SK-N-SH (cell line): ENCODE data around the gene CCL22. TPM values are rescaled to one million over a fixed set of nuclear protein-coding genes. Genes with fewer than 3 reads are reported as not detected.

ENCODE experiments used
- CTCF ChIA-PET: fragments of 300-600, 350-600 bp; formaldehyde crosslinking; extraction: SDS; loops from one replicate; lab custom pipeline; 2021; lab: Yijun Ruan, JAX
- POLR2A ChIA-PET: fragments of 350-600 bp; sonication (Branson Sonifier 250); formaldehyde crosslinking; extraction: SDS; loops from one replicate; lab custom pipeline; 2020; ENCODE audit warnings: antibody characterized with exemption, inconsistent platforms; lab: Yijun Ruan, JAX
- DNase-seq: peaks from one replicate; pipeline ENCODE4 v3.0.0; 2012
- H2AFZ ChIP-seq: fragments of 200-600 bp; sonication (generic); 2 replicates; pipeline ENCODE4 v1.8.1; 2016; ENCODE audit warnings: antibody characterized with exemption, mild to moderate bottlenecking, low read depth
- H3F3A ChIP-seq: fragments of 200-600 bp; sonication (generic); replicated peaks from 2 replicates; pipeline ENCODE3; 2016; ENCODE audit warnings: antibody characterized with exemption, mild to moderate bottlenecking; ENCODE audit not compliant: insufficient read depth
- H3K27ac ChIP-seq, 2 experiments: fragments of 200-500 bp in 1 of 2; fragments of 200-600 bp in 1 of 2; sonication (Bioruptor generic) in 1 of 2; sonication (generic), shearing (Covaris generic) in 1 of 2; 2 replicates each; pipeline versions ENCODE4 v1.5.1 to v1.6.1; 2014 to 2016; ENCODE audit warnings: low read depth in 2 of 2, inconsistent platforms in 1 of 2, low read length in 1 of 2, mild to moderate bottlenecking in 1 of 2, mixed read lengths in 1 of 2
- H3K27me3 ChIP-seq: fragments of 200-600 bp; sonication (generic), shearing (Covaris generic); 2 replicates; pipeline ENCODE4 v1.6.1; 2016; ENCODE audit warnings: mixed run types; ENCODE audit not compliant: insufficient read depth
- H3K36me3 ChIP-seq, 2 experiments: fragments of 200-500 bp in 1 of 2; fragments of 200-600 bp in 1 of 2; sonication (Bioruptor generic) in 1 of 2; sonication (generic) in 1 of 2; replicated peaks in 1 of 2; 2 replicates each; pipeline versions ENCODE3 to v1.5.1; 2014 to 2016; ENCODE audit warnings: low read length in 1 of 2, mild to moderate bottlenecking in 1 of 2; ENCODE audit not compliant: insufficient read depth in 2 of 2, control insufficient read depth in 1 of 2
- H3K4me1 ChIP-seq, 2 experiments: fragments of 200-500 bp in 1 of 2; fragments of 200-600 bp in 1 of 2; sonication (Bioruptor generic) in 1 of 2; sonication (generic), shearing (Covaris generic) in 1 of 2; 2 replicates each; pipeline versions ENCODE4 v1.5.1 to v1.6.1; 2014 to 2016; ENCODE audit warnings: low read depth in 1 of 2, low read length in 1 of 2, mixed run types in 1 of 2; ENCODE audit not compliant: insufficient read depth in 2 of 2, control insufficient read depth in 1 of 2
- H3K4me2 ChIP-seq: fragments of 200-600 bp; sonication (generic), shearing (Covaris generic); 2 replicates; pipeline ENCODE4 v1.6.1; 2017; ENCODE audit warnings: mixed run types
- H3K4me3 ChIP-seq, 2 experiments: fragments of 200-500 bp in 1 of 2; fragments of 200-600 bp in 1 of 2; sonication (Bioruptor generic) in 1 of 2; sonication (generic), shearing (Covaris generic) in 1 of 2; 2 replicates each; pipeline versions ENCODE4 v1.5.1 to v1.8.1; 2014 to 2016; ENCODE audit warnings: low read depth in 2 of 2, inconsistent platforms in 1 of 2, low read length in 1 of 2, mild to moderate bottlenecking in 1 of 2, mixed read lengths in 1 of 2, moderate library complexity in 1 of 2
- H3K79me2 ChIP-seq: fragments of 200-600 bp; sonication (generic); 2 replicates; pipeline ENCODE4 v1.8.1; 2017; ENCODE audit warnings: mild to moderate bottlenecking; ENCODE audit not compliant: insufficient read depth
- H3K9ac ChIP-seq: fragments of 200-600 bp; sonication (generic); 2 replicates; pipeline ENCODE4 v1.6.1; 2017; ENCODE audit warnings: mixed run types
- H3K9me2 ChIP-seq: fragments of 200-600 bp; sonication (generic); 2 replicates; pipeline ENCODE4 v1.6.1; 2017; ENCODE audit warnings: mixed run types
- H3K9me3 ChIP-seq: fragments of 200-600 bp; sonication (generic); 2 replicates; pipeline ENCODE4 v1.6.1; 2017; ENCODE audit warnings: mixed run types, mild to moderate bottlenecking, moderate library complexity
- H4K20me1 ChIP-seq: fragments of 200-600 bp; sonication (generic); 2 replicates; pipeline ENCODE4 v1.6.1; 2017; ENCODE audit warnings: mild to moderate bottlenecking, mixed run types; ENCODE audit not compliant: insufficient read depth
- CHD2 ChIP-seq: fragments of 150-350 bp; IDR thresholded peaks from 2 replicates; pipeline ENCODE4 v1.6.1; 2018; ENCODE audit warnings: low read length; ENCODE audit not compliant: partially characterized antibody
- FOXJ3 ChIP-seq: sonication (generic); formaldehyde crosslinking; IDR thresholded peaks from 2 replicates; pipeline ENCODE4 v1.5.1; 2020; ENCODE audit warnings: mild to moderate bottlenecking, missing genetic modification reagents
- FOXM1 ChIP-seq: IDR thresholded peaks from 2 replicates; pipeline ENCODE4 v1.4.0; 2012; ENCODE audit warnings: low read depth, mild to moderate bottlenecking
- GATA2 ChIP-seq: sonication (generic); formaldehyde crosslinking; IDR thresholded peaks from 2 replicates; pipeline ENCODE4 v1.5.0; 2020; ENCODE audit warnings: mild to moderate bottlenecking, missing genetic modification reagents
- MAX ChIP-seq: IDR thresholded peaks from 2 replicates; pipeline ENCODE4 v1.4.0; 2012; ENCODE audit warnings: low read depth
- NFIC ChIP-seq: IDR thresholded peaks from 2 replicates; pipeline ENCODE4 v1.4.0; 2012; ENCODE audit warnings: borderline replicate concordance
- PBX3 ChIP-seq: IDR thresholded peaks from 2 replicates; pipeline ENCODE4; 2012
- POLR2AphosphoS5 ChIP-seq: IDR thresholded peaks from 2 replicates; pipeline ENCODE4 v1.6.1; 2012; ENCODE audit warnings: low read depth, low read length
- RAD21 ChIP-seq: IDR thresholded peaks from 2 replicates; pipeline ENCODE4 v1.6.1; 2012; ENCODE audit warnings: mild to moderate bottlenecking, low read length
- RFX5 ChIP-seq: IDR thresholded peaks from 2 replicates; pipeline ENCODE4 v1.6.1; 2012; ENCODE audit warnings: mild to moderate bottlenecking, improper control_type of control experiment, low read length
- WGBS: methylation state at CpG from one replicate; pipeline ENCODE4 v1.1.6; 2017; ENCODE audit warnings: low lambda C conversion rate; 5-methylcytosine and 5-hydroxymethylcytosine counted together
- polyA plus RNA-seq, 3 experiments: library from polyadenylated mRNA; depleted of rRNA; stranded (reverse); fragments of >200 nt; gene quantifications; 2 replicates each; pipeline ENCODE4 v1.2.3, GENCODE V29; 2012

CCL22 gene
- polyA plus RNA-seq, 1 of the 3 experiments (the other 2 are of a cell fraction), result not detected

- no peak for DNase-seq
- H3K27me3 ChIP-seq, result no peaks in the 10 kb centered on the region
- POLR2A ChIA-PET, result no interaction called here
- TF ChIP-seq POLR2AphosphoS5 (no peak), FOXM1 (no peak), PBX3 (no peak), NFIC (no peak)
- TF ChIP-seq, all 33 proteins: peak for 0
- Histone ChIP-seq H3K79me2 (no peaks in the 10 kb centered on the region), H3K9ac (no peak overlapping the region), H3K9me2 (no peaks in the 10 kb centered on the region), H3K9me3 (no peaks in the 10 kb centered on the region), H3K4me2 (peak overlapping the region; percentile 43; the same call in 1 of the 2 replicates), H3K4me1 (peaks cover 10 to 21% of the 10 kb centered on the region in 2 experiments; a peak in 3 of 4 replicates), H3K27ac (no peak overlapping the region; a peak in 1 of 4 replicates), H2AFZ (peak overlapping the region; percentile 63; the same call in 1 of the 2 replicates), H3F3A (no peaks in the 10 kb centered on the region), H3K4me3 (no peak overlapping the region), H3K36me3 (no peaks in the 10 kb centered on the region), H4K20me1 (no peaks in the 10 kb centered on the region)
- WGBS, result 83% methylated on average over 9 of the region's 11 CpGs
- CTCF ChIA-PET, result interaction anchor here (0.7 to 1.5 kb wide), 2 partner anchors 32 to 34 kb away, joined by 3 to 4 read pairs; no protein-coding TSS in a partner anchor
Measured at GRCh38 chr16:57384248-57385070, 25.9 kb downstream of the CCL22 start.

- WGBS, result 42% methylated on average over 3 of the region's 5 CpGs
- POLR2A ChIA-PET, result no interaction called here
- no peak overlapping the region for H3K4me3 ChIP-seq
- H3K79me2 ChIP-seq, result no peaks in the 10 kb centered on the region
- H4K20me1 ChIP-seq, result no peaks in the 10 kb centered on the region
- peaks cover 10 to 15% of the 10 kb centered on the region in 2 experiments; a peak in 3 of 4 replicates for H3K4me1 ChIP-seq
- DNase-seq, result no peak
- no peak overlapping the region for H3K4me2 ChIP-seq
- H2AFZ ChIP-seq, result no peak overlapping the region
- H3K27ac ChIP-seq, result no peak overlapping the region
- H3K9ac ChIP-seq, result no peak overlapping the region
- no peaks in the 10 kb centered on the region for H3K9me3 ChIP-seq
- H3K27me3 ChIP-seq, result no peaks in the 10 kb centered on the region
- TF ChIP-seq RAD21 (no peak), GATA2 (CRISPR knock-in tag) (no peak), CHD2 (no peak), RFX5 (no peak), MAX (no peak), FOXJ3 (CRISPR knock-in tag) (no peak), POLR2AphosphoS5 (no peak)
- TF ChIP-seq, all 33 proteins: peak for 0
- CTCF ChIA-PET, result interaction anchor here (0.7 to 1.5 kb wide), 2 partner anchors 32 to 33 kb away, joined by 3 to 4 read pairs; no protein-coding TSS in a partner anchor
- Histone ChIP-seq H3K9me2 (no peaks in the 10 kb centered on the region), H3K36me3 (no peaks in the 10 kb centered on the region), H3F3A (no peaks in the 10 kb centered on the region)
Measured at GRCh38 chr16:57385083-57385482, 26.5 kb downstream of the CCL22 start.
